Cardiac fibroblast (primary cell): ENCODE data around the gene CDH6.
A peak's percentile ranks its signal among the peaks of the same experiment; 100 is the strongest.
"Not testable (repeated sequence)": the region's sequence is repeated elsewhere in the genome, so short reads cannot be mapped to it uniquely, and the experiment has no call there.

Source experiments
- DNase-seq, 2 donors: peaks; one replicate each; pipeline versions ENCODE4 v3.0.0 to v3.0.0-alpha.2; 2010; ENCODE audit warnings: low read depth in 2 of 2
- H3K4me3 ChIP-seq, 2 donors: replicated peaks in 1 of 2; 1 replicate in 1 of 2; 2 replicates in 1 of 2; pipeline ENCODE4 v1.5.1; 2011; ENCODE audit warnings: low read depth in 2 of 2, low read length in 2 of 2, mild to moderate bottlenecking in 2 of 2, moderate library complexity in 1 of 2
- CTCF ChIP-seq: IDR thresholded peaks from one replicate; pipeline ENCODE4 v1.5.1; 2011; ENCODE audit warnings: low read depth, mild to moderate bottlenecking, low read length, inconsistent platforms

Gene CDH6

GRCh38 chr5:31359839-31360238, 166.4 kb downstream of the CDH6 start:
- TF ChIP-seq CTCF: no peak
- no peak for DNase-seq
- no peak overlapping the region for H3K4me3 ChIP-seq

- no peak for TF ChIP-seq CTCF
- peak; percentile 54 to 72 for DNase-seq
- H3K4me3 ChIP-seq: no peak overlapping the region
Observed at GRCh38 chr5:31361234-31361633, 167.7 kb downstream of the CDH6 start.

GRCh38 chr5:31361704-31362528, 168.4 kb downstream of the CDH6 start:
- H3K4me3 ChIP-seq: not testable (repeated sequence)
- peak; percentile 23 to 28 for DNase-seq

- no peak for TF ChIP-seq CTCF
- H3K4me3 ChIP-seq: no peak overlapping the region
- peak; percentile 8 to 50 for DNase-seq
Observed at GRCh38 chr5:31362529-31362900, 169.0 kb downstream of the CDH6 start.

GRCh38 chr5:31362931-31363568, 169.6 kb downstream of the CDH6 start:
- DNase-seq: peak; percentile 31 to 76
- H3K4me3 ChIP-seq: no peak overlapping the region
- no peak for TF ChIP-seq CTCF

- TF ChIP-seq CTCF: no peak
- H3K4me3 ChIP-seq: no peak overlapping the region
- DNase-seq: peak; percentile 31 to 80
Observed at GRCh38 chr5:31364881-31365636, 171.6 kb downstream of the CDH6 start.

GRCh38 chr5:31365776-31366175, 172.3 kb downstream of the CDH6 start:
- TF ChIP-seq CTCF: no peak
- DNase-seq: no peak
- H3K4me3 ChIP-seq: no peak overlapping the region
